Neural progenitor cell (in vitro differentiated cells): ENCODE results near the gene TTPAL. TPM values are rescaled to one million over a fixed set of nuclear protein-coding genes. Genes with fewer than 3 reads are reported as not detected.

Experiments used
- DNase-seq: peaks from one replicate; pipeline ENCODE4 v3.0.0-alpha.2; 2016; ENCODE audit warnings: low spot score
- H2AFZ ChIP-seq: fragments of 200-600 bp; sonication (generic); replicated peaks from 2 replicates; pipeline ENCODE4 v1.6.1; 2016; ENCODE audit warnings: antibody characterized with exemption
- H3F3A ChIP-seq: fragments of 200-600 bp; sonication (generic); 2 replicates; pipeline ENCODE4 v1.6.1; 2016; ENCODE audit warnings: antibody characterized with exemption, low read depth
- H3K27ac ChIP-seq: fragments of 200-600 bp; sonication (generic); 2 replicates; pipeline ENCODE4 v1.5.1; 2016; ENCODE audit warnings: mild to moderate bottlenecking
- H3K27me3 ChIP-seq: fragments of 200-600 bp; sonication (generic); 2 replicates; pipeline ENCODE4 v1.6.1; 2016; ENCODE audit warnings: mild to moderate bottlenecking, moderate library complexity
- H3K36me3 ChIP-seq: fragments of 200-600 bp; sonication (generic); 2 replicates; pipeline ENCODE4 v1.5.1; 2016
- H3K4me1 ChIP-seq: fragments of 200-600 bp; sonication (generic); 2 replicates; pipeline ENCODE4 v1.6.1; 2016; ENCODE audit warnings: mixed run types
- H3K4me2 ChIP-seq: fragments of 200-600 bp; sonication (generic); 2 replicates; pipeline ENCODE4 v1.6.1; 2016
- H3K4me3 ChIP-seq: fragments of 200-600 bp; sonication (generic); 2 replicates; pipeline ENCODE4 v1.5.1; 2016
- H3K79me2 ChIP-seq: fragments of 200-600 bp; sonication (generic); 2 replicates; pipeline ENCODE4 v1.6.1; 2016; ENCODE audit warnings: low read depth
- H3K9ac ChIP-seq: fragments of 200-600 bp; sonication (generic); 2 replicates; pipeline ENCODE4 v1.6.1; 2016
- H3K9me3 ChIP-seq: fragments of 200-600 bp; sonication (generic); 2 replicates; pipeline ENCODE4 v1.5.1; 2016; ENCODE audit warnings: low read depth
- H4K20me1 ChIP-seq: fragments of 200-600 bp; sonication (generic); 2 replicates; pipeline ENCODE4 v1.6.1; 2016; ENCODE audit warnings: low read depth
- H3K27ac Mint-ChIP-seq: 3 replicates; pipeline ENCODE4 v1.8.0; 2021; ENCODE audit warnings: mixed read lengths
- H3K27me3 Mint-ChIP-seq: 2 replicates; pipeline ENCODE4 v1.8.0; 2022; ENCODE audit warnings: low read depth, mild to moderate bottlenecking, inconsistent platforms, moderate library complexity, mixed read lengths; ENCODE audit not compliant: insufficient read depth
- H3K36me3 Mint-ChIP-seq: 3 replicates; pipeline ENCODE4 v1.8.0; 2021; ENCODE audit warnings: mixed read lengths
- H3K4me1 Mint-ChIP-seq: 3 replicates; pipeline ENCODE4 v1.8.0; 2021; ENCODE audit warnings: mixed read lengths
- H3K4me3 Mint-ChIP-seq: 3 replicates; pipeline ENCODE4 v1.8.0; 2021; ENCODE audit warnings: mild to moderate bottlenecking, moderate library complexity, mixed read lengths
- H3K9me3 Mint-ChIP-seq: 3 replicates; pipeline ENCODE4 v1.8.0; 2020; ENCODE audit warnings: mixed read lengths
- EZH2 ChIP-seq: fragments of 200-600 bp; sonication (generic); IDR thresholded peaks from 2 replicates; pipeline ENCODE4 v1.6.1; 2017; ENCODE audit warnings: antibody characterized with exemption, mild to moderate bottlenecking, moderate library complexity
- EZH2phosphoT487 ChIP-seq: fragments of 200-600 bp; sonication (generic); IDR thresholded peaks from 2 replicates; pipeline ENCODE4 v1.6.1; 2017; ENCODE audit warnings: antibody characterized with exemption
- small RNA-seq: library from RNA; depleted of rRNA; stranded (forward); fragments of <200 nt; gene quantifications from one replicate; pipeline ENCODE3, GENCODE V24; 2015
- total RNA-seq: library from RNA; depleted of rRNA; stranded (reverse); fragments of >200 nt; gene quantifications from 2 replicates; pipeline ENCODE4 v1.2.3, GENCODE V29; 2015; ENCODE audit warnings: low replicate concordance
- TF ChIP-seq, protein P1 (sequence below): fragments of 200-600 bp; sonication (generic); IDR thresholded peaks from 2 replicates; pipeline ENCODE4 v1.5.1; 2017; ENCODE audit warnings: antibody characterized with exemption, mild to moderate bottlenecking

TTPAL gene
- total RNA-seq, 1 donor from 2014 or later: 7.8 TPM

DNA sequence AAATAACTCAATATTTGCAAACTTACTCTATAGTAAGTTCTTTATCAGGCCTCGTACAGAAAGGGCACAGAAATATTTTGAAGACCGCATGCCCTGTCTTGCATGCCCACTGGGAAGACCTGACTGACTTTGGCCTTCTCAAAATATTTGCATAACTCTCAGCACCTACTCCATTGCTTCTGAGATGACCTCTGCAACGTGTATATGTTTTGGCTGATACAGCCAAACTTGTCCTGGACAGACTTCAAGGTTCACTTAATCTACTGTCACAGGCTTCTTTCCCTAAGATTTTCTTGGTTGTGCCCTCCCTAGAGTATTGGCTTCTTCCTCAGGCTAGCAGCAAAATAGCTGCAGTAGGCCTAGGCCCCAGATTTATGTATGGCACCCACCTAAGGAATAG lies 67.7 kb downstream of the TTPAL start:
- Mint-ChIP-seq H3K9me3 (no peaks in the 10 kb centered on the region), H3K27ac (no peak overlapping the region), H3K36me3 (no peaks in the 10 kb centered on the region), H3K4me3 (no peak overlapping the region), H3K27me3 (peaks cover 2% of the 10 kb centered on the region), H3K4me1 (peaks cover 8% of the 10 kb centered on the region)
- Histone ChIP-seq H4K20me1 (peaks cover 18% of the 10 kb centered on the region), H3K9ac (no peak overlapping the region), H3K79me2 (peaks cover 31% of the 10 kb centered on the region), H3K4me2 (no peak overlapping the region), H3K27me3 (no peaks in the 10 kb centered on the region), H2AFZ (no peak overlapping the region), H3F3A (no peaks in the 10 kb centered on the region), H3K9me3 (no peaks in the 10 kb centered on the region), H3K4me3 (no peak overlapping the region), H3K36me3 (no peaks in the 10 kb centered on the region), H3K4me1 (no peaks in the 10 kb centered on the region), H3K27ac (no peak overlapping the region)
- TF ChIP-seq, protein P1, sequence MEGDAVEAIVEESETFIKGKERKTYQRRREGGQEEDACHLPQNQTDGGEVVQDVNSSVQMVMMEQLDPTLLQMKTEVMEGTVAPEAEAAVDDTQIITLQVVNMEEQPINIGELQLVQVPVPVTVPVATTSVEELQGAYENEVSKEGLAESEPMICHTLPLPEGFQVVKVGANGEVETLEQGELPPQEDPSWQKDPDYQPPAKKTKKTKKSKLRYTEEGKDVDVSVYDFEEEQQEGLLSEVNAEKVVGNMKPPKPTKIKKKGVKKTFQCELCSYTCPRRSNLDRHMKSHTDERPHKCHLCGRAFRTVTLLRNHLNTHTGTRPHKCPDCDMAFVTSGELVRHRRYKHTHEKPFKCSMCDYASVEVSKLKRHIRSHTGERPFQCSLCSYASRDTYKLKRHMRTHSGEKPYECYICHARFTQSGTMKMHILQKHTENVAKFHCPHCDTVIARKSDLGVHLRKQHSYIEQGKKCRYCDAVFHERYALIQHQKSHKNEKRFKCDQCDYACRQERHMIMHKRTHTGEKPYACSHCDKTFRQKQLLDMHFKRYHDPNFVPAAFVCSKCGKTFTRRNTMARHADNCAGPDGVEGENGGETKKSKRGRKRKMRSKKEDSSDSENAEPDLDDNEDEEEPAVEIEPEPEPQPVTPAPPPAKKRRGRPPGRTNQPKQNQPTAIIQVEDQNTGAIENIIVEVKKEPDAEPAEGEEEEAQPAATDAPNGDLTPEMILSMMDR: no peak
- TF ChIP-seq EZH2 (no peak), EZH2phosphoT487 (no peak)
- DNase-seq: no peak

Small RNA genes lying within 50 kb of the gene (small RNA-seq; reads per million reads assigned to genes)
- gene RPL37AP1: 2.6 reads per million, percentile 90 among the genes with 10 or more reads in this experiment

Other genes with a start within 250 kb of the TTPAL start
- gene GDAP1L1, start 228.6 kb upstream of the TTPAL start, total RNA-seq: 0.26 and 1.3 TPM in 2 replicates
- 1.4 and 1.9 TPM in 2 replicates for gene FITM2, start 164.7 kb upstream of the TTPAL start, total RNA-seq
- gene R3HDML, start 138.8 kb upstream of the TTPAL start, total RNA-seq: not detected in 2 replicates
- 0.68 and 1.6 TPM in 2 replicates for gene HNF4A, start 120.2 kb upstream of the TTPAL start, total RNA-seq
- 32.9 and 38.8 TPM in 2 replicates for gene SERINC3, start 46.2 kb downstream of the TTPAL start, total RNA-seq
- 40.6 and 64.6 TPM in 2 replicates for gene PKIG, start 106.7 kb downstream of the TTPAL start, total RNA-seq
- gene ADA, start 175.8 kb downstream of the TTPAL start, total RNA-seq: 29.7 and 52.5 TPM in 2 replicates
- gene CCN5, start 239.5 kb downstream of the TTPAL start, total RNA-seq: not detected in 2 replicates